GM19023 (cell line): ENCODE measurements around the gene SORL1.

Experiments
- ATAC-seq: cut with Tn5 transposase; IDR thresholded peaks from one replicate; pipeline ENCODE4 v1.9.1; 2021; ENCODE audit warnings: mild to moderate bottlenecking, moderate library complexity; ENCODE audit not compliant: unreplicated experiment

The SORL1 gene

DNA sequence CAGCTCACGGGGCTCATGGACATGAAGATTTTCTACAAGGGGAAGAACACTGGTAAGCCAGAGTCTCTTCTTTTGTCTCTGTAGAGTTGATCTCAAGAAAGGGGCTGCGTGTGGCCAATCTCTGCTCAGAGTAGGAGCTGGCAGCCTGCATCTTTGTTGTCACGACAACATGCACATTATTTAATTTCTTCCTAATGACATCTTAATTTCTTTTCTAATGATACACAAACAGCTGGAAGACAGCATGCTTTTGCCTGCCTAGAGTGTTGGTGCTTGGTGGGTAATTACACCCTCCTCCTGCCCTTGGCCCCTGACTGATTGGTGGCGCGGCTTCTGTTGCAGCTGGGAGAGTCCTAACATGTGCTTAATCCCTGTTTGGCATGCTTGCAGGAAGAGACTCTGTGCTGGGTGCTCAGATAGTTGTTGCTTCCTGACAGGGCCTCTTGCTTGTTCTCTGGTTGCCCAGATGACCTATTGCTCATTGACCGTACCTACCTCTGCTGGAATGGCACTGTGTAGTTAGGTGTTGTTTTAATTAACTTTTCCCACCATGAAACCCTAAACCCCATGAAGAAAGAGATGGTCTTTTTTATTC is 107.6 kb downstream of the SORL1 start:
- ATAC-seq, result no peak

DNA sequence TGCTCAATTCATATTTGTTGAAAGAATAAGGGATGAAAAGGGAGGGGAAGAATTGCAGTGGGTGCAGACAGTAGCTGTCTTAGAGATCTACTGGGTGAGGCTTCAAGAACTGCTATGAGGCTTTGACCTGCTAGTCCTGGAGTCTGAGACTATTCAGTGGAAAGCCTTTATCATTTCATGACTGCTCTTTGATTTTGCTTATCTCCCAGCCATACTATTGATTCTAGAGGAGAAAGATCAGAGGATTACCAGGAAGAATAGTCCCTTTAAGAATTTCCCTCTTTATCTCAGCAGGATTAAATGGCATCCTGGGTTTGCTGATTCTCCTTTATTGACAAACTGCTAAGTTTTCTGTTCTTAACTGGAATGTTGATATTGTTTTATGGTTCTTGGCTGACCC is 108.1 kb downstream of the SORL1 start:
- ATAC-seq, result no peak

DNA sequence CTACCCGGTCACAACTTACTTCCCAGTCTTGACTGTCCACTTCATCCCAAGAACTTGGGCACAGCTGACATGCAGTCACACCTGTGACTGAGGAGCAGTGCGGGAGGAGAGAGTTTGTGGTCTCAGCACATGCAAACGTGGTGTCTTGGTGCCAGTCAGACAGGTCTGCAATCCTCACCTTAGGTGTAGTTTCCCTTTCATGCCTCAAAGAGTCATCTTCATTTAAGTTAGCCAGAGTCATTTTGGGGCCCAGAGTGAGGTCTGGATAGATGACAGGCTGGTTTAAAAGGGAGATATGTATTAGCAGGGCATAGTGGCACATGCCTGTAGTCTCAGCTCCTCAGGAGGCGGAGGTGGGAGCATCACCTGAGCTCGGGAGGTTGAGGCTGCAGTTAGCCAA is 109.1 kb downstream of the SORL1 start:
- no peak for ATAC-seq

DNA sequence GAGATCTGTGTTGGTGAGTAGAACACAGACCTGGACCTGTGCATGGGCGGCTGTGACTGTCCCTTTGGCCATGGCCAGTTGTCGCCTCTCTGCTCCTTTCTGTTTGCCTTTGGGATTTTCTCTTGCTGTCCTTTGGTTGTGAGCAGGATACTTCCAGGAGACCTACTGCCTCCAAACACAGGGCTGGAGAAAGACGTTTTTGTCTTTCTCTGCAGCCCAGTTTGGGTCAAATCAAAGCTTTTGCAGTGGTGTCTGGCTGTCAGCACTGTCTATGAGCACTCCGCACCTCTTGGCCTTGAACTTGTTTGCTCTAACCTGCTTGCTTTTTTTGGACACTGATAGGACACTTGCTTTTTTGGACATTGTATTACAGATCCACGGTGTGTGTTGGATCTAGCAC is 109.6 kb downstream of the SORL1 start:
- no peak for ATAC-seq

DNA sequence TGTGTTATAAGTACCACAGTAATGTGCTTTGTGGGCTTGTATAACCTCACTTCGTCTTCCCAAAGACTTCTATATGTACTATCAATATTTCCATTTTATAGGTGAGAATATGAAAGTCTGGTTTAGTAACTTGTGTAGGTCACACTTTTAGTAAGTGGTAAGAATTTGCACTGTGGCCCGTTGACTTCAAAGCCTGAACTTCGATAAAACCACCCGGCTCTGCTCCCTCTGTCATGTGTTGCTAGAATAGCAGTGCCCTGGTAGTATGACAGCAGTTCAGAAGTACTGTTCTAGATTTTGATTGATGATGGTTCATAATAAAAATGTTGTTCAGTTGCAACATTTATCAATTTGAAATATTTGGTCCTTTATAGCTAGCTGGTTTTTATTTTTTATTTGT is 110.9 kb downstream of the SORL1 start:
- no peak for ATAC-seq

DNA sequence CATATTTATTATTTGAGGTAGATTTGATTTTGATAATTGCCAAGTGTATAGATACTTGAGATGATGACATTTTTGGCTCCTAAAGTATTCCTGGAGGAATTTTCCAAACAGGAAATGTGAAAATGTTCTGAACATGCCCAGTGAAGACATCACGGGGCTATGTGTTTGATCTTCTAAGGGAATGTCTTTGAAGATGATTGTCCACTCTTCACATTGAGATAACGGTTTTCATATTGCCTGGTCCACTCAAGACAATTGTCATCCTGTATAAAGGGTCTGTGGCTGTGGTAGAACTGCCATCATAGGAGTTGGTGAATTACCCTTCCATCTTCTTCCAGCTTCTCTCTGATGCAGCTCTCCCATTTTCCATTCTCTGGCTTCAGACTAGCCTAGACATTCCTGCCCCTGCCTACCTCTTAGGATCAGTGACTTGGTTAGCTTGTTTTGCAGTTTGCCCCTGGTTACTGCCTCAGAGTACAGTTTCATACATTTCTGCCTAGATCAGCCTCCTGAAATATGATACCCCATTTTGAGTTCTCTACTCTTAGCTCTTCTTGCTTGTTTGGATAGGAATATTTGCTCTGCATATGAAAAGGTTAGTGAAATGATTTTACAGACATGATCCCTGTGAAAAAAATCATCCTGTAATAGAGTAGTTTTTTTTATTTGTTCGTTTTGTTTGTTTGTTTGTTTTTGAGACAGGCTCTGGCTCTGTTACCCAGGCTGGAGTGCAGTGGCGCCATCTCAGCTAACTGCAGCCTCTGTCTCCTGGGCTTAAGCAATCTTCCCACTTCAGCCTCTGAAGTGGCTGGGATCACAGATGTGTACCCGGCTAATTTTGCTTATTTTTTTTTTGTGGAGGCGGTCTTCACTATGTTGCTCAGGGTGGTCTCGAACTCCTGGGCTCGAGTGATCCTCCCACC is 112.0 kb downstream of the SORL1 start:
- no peak for ATAC-seq

DNA sequence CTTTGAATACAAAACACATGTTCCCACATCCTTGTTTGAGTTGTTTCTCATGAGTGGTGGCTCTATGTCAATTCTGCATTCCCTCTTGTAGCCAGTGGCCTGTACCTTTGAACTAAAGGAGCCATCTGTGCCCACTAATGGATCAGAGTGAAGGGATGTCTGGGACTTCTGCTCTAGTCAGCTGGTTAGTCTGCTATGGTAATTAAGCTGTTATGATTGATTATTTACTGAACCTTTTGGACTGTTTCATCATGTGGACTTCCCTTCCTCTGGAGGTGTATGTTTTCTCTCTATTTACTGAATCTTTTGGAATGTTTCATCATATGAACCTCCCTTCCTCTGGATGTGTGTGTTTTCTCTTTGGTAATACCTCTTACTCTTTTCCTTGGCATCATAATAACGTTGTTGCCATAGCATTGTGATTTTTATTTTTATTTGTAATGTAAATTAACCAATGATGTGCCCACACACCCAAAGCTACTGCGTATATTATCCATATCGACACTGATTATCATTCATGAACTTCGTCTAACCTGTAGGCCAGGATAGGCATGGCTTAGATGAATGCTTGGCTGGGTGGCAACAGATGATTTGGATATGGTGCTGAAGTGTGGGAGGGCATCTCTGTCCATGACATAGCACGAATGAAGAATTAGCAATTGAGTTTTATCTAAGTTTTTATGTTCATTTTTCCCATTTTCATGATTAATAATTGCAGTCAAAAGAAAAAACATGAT is 113.0 kb downstream of the SORL1 start:
- ATAC-seq, result no peak

DNA sequence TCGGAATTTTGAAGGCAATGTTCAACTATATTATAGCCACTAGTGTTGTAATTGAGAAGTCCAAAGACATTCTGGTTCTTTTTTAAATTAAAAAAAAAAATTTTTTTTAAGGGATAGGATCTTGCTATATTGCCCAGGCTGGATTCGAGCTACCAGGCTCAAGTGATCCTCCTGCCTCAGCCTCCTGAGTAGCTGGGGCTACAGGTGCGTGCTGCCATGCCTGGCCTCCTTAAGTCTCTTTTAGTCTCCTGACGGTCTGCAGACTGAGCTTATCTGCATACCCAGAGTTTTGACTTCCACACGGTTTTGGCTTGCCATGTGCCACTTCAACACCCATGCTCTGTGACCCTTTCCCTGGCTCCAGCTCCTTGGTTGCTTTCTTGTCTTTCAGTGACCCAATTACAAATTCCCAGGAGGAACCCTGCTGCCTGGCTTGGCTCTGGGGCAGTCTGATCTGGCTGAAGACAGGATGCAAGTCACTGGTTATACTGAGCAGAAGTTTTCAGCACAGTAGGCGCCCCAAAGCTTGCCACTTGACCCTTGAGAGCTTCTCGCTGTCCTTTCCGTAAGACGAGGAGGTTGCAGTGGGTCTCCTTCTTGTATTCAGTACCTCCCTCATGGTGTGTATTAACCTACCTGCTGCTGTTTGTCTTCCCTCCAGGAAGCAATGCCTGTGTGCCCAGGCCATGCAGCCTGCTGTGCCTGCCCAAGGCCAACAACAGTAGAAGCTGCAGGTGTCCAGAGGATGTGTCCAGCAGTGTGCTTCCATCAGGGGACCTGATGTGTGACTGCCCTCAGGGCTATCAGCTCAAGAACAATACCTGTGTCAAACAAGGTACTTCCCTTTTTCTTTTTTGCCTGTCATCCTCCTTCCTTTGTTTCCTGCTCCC is 114.4 kb downstream of the SORL1 start:
- no peak for ATAC-seq

DNA sequence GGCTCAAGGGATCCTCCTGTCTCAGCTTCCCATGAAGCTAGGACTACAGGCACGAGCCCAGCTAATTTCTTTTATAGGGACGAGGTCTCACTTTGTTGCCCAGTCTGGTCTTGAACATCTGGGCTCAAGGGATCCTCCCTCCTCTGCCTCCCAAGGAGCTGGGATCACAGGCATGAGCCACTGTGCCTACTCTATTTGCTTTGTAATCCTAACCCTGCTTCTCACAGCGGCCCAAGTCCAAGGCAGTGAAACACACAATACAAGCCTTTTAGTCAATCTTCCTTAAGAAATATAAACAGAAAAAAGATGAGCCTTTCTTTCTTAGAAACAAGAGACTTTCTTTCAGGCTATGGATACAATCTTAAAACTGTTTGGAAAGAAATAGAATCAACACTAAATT is 115.9 kb downstream of the SORL1 start:
- ATAC-seq, result no peak

DNA sequence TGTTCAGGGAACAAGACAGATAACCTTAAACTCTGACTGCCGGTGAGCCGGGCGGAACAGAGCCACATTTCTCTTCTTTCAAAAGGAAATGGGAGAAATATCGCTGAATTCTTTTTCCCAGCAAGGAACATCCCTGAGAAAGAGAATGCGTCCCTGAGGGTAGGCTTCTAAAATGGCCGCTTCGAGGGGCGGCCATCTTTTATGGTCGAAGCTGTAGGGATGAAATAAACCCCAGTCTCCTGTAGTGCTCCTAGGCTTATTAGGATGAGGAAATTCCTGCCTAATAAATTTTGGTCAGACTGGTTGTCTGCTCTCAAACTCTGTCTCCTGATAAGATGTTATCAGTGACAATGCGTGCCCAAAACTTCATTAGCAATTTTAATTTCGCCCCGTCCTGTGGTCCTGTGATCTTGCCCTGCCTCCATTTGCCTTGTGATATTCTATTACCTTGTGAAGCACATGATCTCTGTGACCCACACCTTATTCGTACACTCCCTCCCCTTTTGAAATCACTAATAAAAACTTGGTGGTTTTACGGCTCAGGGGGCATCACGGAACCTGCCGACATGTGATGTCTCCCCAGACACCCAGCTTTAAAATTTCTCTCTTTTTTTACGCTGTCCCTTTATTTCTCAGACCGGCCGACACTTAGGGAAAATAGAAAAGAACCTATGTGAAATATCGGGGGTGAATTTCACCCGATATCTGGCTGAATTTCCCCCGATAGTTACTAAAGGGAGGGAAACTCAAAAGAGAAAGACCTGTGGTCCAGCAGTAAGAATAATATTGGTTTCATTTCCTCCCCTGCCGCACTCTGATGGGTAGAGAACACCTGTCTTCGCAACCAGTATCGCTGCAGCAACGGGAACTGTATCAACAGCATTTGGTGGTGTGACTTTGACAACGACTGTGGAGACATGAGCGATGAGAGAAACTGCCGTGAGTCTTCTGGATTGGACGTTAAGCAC is 117.5 kb downstream of the SORL1 start:
- ATAC-seq, result peak; percentile 97

DNA sequence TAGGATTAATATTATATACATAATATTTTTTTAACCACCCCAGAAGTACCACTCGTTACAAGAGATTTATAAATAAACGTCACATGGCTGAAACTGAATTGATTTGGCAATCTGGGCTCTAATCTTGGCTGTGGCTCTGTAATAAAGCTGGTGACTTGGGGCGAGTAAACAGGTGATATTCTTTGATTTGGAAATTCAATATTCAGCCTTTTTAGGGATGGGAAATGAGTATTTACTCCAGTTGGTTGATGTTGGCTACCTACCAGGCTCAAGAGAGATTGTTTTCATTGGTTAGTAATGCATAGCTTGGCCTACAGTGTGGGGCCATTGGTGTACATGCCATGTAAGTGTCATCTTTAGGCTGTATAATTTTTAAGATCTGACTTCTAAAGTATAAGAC is 118.3 kb downstream of the SORL1 start:
- ATAC-seq, result no peak

DNA sequence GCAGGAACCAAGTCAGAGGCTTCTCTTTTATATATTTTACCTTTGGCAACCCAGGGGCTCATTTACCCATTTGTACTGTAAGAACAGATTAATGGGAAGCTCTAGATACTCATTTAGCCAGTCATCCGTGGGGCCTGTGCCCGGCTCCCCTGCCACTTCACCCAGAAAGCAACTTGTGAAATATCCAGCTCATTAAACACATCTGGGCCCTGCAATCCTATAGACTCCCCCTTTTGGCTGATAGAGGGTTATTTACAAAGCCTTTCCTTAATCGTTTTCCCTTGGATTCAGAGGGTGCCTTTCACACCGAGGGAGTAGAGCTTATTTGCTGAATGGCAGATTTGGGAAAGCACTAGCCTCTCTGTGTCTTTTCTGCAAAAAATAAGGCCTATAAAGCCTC is 119.4 kb downstream of the SORL1 start:
- no peak for ATAC-seq

DNA sequence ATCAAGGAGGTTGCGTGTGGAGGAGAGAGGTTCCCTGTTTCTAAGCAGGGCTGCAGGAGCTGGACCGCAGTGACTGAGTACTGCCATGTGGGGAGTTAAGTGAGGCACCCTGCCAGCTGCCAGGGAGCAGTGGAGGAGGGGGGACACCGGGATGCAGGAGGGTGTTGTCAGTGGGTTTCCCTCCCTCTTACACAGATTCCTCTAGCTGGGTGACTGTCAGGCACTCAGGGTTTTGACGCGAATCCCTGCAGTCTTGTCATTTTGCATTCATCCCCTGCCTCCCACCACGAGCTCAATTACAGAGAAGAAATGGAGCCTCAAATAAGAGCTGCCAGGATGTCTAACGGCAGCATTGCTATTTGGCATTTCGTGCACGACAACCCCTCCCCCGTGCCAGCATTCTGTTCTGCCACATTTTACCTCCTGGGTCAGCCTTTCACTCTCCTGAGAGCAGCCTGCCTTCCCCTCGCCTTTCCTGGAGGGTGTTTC is 120.5 kb downstream of the SORL1 start:
- ATAC-seq, result no peak

DNA sequence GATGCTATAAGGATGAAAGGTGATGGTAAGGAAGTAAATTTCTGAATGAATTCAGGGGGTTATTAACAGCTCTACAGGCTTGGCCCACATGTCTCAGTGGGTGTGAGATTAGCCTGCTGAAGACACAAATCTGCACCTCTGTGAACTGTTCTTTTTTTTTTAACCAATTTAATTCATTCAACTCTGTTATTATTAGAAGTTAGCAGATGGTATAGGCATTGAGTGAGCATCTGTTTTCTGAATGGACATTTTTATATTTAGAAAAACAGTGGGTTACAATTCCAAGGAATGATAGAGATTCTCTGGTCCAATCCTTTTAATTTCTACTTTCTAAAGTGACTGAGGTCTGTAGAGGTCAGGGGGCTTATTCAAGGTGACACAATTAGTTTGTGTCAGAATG is 122.7 kb downstream of the SORL1 start:
- ATAC-seq, result no peak

DNA sequence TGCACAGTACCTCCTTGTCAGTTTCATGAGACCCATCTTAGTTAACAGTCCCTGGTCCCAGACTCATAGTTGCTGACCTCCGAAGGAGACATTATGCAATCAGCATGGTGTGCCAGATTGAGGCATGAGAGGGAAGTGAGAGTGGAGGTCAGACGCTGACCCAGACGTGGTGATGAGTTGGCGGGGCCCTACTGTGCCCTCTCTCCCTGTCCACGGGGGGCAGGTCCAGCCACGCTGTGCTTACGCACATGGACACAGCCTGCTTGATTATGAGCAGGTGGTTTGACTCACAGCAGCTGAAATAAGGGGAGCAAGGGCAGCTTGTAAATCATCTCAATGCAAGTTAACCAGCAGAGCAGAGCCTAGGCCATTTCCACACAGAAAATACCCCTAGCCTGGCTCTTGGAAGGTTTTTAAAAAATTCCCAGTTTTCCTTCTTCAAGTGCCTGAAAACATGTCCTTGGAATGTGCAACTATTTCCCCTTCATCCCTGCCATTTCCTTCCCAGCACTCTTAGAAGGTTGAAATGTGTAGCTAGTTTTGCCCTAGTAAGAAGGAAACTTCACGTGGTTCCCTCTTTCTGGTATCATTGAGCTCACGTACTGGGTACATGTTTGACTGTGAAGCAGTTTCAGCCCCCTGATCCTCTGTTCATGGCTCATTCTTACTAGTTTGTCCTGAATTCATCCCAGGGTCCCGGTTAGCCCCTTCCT is 123.3 kb downstream of the SORL1 start:
- ATAC-seq, result peak; percentile 61

DNA sequence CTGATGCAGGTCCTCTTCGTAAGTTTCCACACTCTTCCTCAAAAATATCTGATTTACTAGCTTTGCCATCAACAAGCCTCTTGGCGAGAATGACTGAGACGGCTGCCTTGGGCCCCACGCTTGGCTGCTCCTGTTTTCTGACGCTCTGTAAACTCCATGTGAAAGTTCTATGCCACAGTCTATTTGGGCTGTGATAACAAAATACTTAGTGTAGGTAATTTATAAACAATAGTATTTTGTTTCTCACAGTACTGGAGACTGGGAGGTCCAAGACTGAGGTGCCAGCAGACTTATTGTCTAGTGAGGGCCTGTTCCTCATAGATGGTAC is 123.8 kb downstream of the SORL1 start:
- peak; percentile 39 for ATAC-seq

DNA sequence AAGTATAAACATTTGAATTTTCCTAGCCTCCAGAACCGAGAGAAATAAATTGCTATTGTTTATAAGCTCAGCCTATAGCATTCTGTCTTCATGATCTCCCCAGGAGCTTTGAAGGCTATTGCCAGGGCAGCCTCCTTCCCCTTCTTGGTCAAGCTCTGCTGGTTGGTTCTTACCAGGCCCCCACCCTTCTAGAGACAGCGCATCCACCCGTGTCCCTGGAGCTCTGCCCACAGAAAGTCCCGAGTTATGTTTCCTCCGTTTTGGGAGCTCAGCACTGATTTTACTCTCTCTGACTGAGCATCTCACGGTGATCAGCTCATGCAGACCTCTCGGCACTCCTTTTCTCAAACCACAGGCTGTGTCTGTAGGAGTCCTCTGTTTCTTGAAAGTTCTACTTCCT is 124.4 kb downstream of the SORL1 start:
- no peak for ATAC-seq

DNA sequence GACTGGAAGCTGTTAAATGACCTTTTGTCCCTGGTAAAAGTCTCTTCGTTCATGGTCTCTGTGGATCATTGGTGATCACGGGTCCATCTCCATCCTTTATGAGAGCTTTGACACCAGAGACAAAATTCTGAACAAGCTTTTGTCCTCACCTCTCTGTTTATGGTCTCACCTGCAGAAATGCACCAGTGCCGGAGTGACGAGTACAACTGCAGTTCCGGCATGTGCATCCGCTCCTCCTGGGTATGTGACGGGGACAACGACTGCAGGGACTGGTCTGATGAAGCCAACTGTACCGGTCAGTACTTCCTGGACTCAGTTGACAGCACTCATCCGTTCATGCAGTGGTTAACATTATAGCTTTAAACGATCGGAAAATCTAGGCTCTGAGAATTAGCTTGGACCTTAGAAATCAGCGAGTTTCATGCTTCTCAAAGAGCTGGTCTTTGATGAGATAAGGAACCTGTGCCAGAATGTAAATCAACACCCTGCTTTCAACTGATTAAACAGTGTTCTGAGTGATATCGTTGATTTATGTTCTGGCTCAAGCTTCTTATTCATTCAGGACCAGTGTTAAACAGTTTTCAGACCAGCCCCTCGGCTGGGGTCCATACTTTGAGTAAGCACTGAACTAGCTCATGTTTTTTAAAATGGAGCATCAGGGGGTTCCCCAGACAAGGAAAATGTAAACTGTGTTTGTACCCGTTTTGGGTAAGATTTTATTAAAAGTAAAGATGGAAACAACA is 125.2 kb downstream of the SORL1 start:
- ATAC-seq, result no peak
